Upper lobe of left lung (tissue), 4 donors: ENCODE data around the gene RERE.

ENCODE experiments used
- POLR2AphosphoS5 ChIP-seq, 2 donors: sonication (generic); formaldehyde crosslinking; IDR thresholded peaks; one replicate each; pipeline ENCODE4 v1.5.1; 2017; ENCODE audit warnings: antibody characterized with exemption in 2 of 2
- TF ChIP-seq, protein P1 (sequence below), 6 experiments: fragments of 450-650 bp in 4 of 6; fragments of 200-600 bp in 2 of 6; sonication (generic) in 2 of 6; IDR thresholded peaks; one replicate each; pipeline ENCODE4 v1.5.1; 2016 to 2019; ENCODE audit warnings: antibody characterized with exemption in 6 of 6

DNA sequence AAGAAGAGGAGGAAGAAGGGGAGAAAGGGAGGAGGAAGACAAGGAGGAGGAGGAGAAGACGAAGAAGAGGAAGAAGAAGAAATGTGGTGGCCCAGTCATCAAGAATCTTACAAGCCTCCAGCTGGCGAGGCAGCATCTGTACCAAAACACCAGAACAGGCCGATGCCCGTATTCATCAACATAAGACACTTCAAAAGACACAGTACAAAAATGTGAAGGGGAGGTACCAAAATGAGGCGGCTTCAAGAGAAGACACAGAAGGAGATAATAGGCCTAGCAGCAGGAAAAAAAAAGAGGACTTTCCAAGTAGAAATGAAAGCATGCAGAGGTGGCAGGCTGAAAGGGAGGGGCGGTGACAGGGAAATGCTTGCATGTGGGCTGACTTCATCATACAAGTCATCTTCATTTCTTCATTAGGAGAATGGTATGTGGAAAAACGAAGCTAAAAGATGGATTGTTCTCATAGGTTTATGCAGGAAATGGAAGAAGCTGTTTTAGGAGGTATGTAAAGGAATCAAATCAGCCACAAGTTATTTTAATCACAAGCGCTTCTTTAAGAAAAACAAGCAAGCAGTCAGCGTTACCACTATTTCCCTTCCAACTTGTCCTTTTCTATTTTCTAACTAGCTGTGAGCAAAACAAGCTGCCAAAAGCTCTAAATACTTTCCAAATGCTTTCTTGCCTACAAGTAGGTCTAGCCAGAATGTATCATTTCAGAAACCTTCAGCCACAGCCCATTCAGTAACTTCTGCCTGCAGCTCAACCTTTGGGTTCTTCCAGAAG, 307.2 kb downstream of the RERE start:
- TF ChIP-seq, protein P1, sequence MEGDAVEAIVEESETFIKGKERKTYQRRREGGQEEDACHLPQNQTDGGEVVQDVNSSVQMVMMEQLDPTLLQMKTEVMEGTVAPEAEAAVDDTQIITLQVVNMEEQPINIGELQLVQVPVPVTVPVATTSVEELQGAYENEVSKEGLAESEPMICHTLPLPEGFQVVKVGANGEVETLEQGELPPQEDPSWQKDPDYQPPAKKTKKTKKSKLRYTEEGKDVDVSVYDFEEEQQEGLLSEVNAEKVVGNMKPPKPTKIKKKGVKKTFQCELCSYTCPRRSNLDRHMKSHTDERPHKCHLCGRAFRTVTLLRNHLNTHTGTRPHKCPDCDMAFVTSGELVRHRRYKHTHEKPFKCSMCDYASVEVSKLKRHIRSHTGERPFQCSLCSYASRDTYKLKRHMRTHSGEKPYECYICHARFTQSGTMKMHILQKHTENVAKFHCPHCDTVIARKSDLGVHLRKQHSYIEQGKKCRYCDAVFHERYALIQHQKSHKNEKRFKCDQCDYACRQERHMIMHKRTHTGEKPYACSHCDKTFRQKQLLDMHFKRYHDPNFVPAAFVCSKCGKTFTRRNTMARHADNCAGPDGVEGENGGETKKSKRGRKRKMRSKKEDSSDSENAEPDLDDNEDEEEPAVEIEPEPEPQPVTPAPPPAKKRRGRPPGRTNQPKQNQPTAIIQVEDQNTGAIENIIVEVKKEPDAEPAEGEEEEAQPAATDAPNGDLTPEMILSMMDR (IDR thresholded peaks at IDR 0.05), result no peak
- no peak for TF ChIP-seq POLR2AphosphoS5 (IDR thresholded peaks at IDR 0.05)
